GM12878 (cell line): Measurements from ENCODE around the gene ATP5F1D.

Source experiments
- BCL11A ChIP-seq: IDR thresholded peaks from 2 replicates; pipeline ENCODE4 v1.6.1; 2011; ENCODE audit warnings: low read depth, low read length
- BRCA1 ChIP-seq: IDR thresholded peaks from 2 replicates; pipeline ENCODE4 v1.6.1; 2011; ENCODE audit warnings: low read depth, low read length, improper control_type of control experiment
- HDAC2 ChIP-seq: fragments of 200-600 bp; sonication (generic); IDR thresholded peaks from 2 replicates; pipeline ENCODE4 v1.6.1; 2017
- LARP7 ChIP-seq: fragments of 450-650 bp; IDR thresholded peaks from 2 replicates; pipeline ENCODE4 v1.6.1; 2017; ENCODE audit warnings: mild to moderate bottlenecking
- NFYB ChIP-seq: IDR thresholded peaks from 2 replicates; pipeline ENCODE4 v1.6.1; 2011; ENCODE audit warnings: low read depth, mild to moderate bottlenecking, low read length, improper control_type of control experiment, moderate library complexity; ENCODE audit not compliant: insufficient read depth
- NRF1 ChIP-seq: conservative IDR thresholded peaks from 2 replicates; pipeline ENCODE4 v1.6.1; 2011; ENCODE audit warnings: mild to moderate bottlenecking, low read depth, low read length, improper control_type of control experiment
- ZBED1 ChIP-seq: IDR thresholded peaks from 2 replicates; pipeline ENCODE4 v1.6.1; 2016; ENCODE audit warnings: borderline replicate concordance
- TF ChIP-seq, protein P1 (sequence below), 3 experiments: IDR thresholded peaks in 2 of 3; conservative IDR thresholded peaks in 1 of 3; 2 replicates each; pipeline ENCODE4 v1.5.1; 2011; ENCODE audit warnings: low read depth in 3 of 3, low read length in 3 of 3, mild to moderate bottlenecking in 3 of 3, control low read depth in 2 of 3, moderate library complexity in 2 of 3, inconsistent platforms in 1 of 3, mixed read lengths in 1 of 3; ENCODE audit not compliant: control insufficient read depth in 2 of 3, insufficient read depth in 1 of 3; ENCODE audit errors: extremely low read depth in 1 of 3

GRCh38 chr19:1249990-1250436, 8.5 kb downstream of the ATP5F1D start:
- TF ChIP-seq BRCA1 (no peak), ZBED1 (no peak), HDAC2 (no peak), LARP7 (peak; percentile 79), NRF1 (no peak), BCL11A (no peak), NFYB (no peak)
- TF ChIP-seq, protein P1, sequence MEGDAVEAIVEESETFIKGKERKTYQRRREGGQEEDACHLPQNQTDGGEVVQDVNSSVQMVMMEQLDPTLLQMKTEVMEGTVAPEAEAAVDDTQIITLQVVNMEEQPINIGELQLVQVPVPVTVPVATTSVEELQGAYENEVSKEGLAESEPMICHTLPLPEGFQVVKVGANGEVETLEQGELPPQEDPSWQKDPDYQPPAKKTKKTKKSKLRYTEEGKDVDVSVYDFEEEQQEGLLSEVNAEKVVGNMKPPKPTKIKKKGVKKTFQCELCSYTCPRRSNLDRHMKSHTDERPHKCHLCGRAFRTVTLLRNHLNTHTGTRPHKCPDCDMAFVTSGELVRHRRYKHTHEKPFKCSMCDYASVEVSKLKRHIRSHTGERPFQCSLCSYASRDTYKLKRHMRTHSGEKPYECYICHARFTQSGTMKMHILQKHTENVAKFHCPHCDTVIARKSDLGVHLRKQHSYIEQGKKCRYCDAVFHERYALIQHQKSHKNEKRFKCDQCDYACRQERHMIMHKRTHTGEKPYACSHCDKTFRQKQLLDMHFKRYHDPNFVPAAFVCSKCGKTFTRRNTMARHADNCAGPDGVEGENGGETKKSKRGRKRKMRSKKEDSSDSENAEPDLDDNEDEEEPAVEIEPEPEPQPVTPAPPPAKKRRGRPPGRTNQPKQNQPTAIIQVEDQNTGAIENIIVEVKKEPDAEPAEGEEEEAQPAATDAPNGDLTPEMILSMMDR (IDR thresholded peaks at IDR 0.05 in 2 of 3, conservative IDR thresholded peaks at IDR 0.05 in 1 of 3; ENCODE audit: control insufficient read depth in 2 of 3, extremely low read depth in 1 of 3, insufficient read depth in 1 of 3, low read depth in 3 of 3, low read length in 3 of 3), result no peak
